MM.1S (cell line): ENCODE measurements around the gene AMOTL1.

Experiments
- CTCF ChIP-seq: fragments of 300-600 bp; sonication (generic); IDR thresholded peaks from 2 replicates; pipeline ENCODE4 v1.5.1; 2016; ENCODE audit warnings: antibody characterized with exemption, low read length, mixed read lengths
- EZH2 ChIP-seq: fragments of 300-600 bp; sonication (generic); optimal IDR thresholded peaks from 2 replicates; pipeline ENCODE3; 2017; ENCODE audit warnings: low read depth, mild to moderate bottlenecking, antibody characterized with exemption, low read length, mixed read lengths
- EZH2phosphoT487 ChIP-seq: fragments of 300-600 bp; sonication (generic); IDR thresholded peaks from 2 replicates; pipeline ENCODE4 v1.6.1; 2018; ENCODE audit warnings: antibody characterized with exemption, low read length

DNA sequence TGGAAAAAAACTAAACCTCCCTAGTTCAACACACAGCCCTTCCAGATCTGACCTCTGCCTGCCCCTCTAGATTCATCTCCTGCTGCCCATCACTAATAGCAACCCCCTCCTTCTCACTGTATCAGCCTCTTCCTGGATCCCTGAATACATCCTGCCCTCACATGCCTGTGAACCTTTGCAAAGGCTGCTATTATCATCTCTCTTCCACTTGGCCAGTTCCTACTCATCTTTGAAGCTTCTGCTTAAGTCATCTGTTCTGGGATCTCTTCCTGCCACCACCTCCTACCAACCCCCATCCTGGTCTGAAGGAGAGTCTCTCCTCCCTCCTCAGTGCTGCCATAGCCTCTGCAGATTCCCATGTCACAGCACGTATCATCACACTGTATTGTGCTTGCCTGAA, 38.0 kb upstream of the AMOTL1 start:
- TF ChIP-seq CTCF: no peak
- no peak for TF ChIP-seq EZH2
- no peak for TF ChIP-seq EZH2phosphoT487
